AG10803 (cell line): ENCODE results near the gene TMEM37.

ENCODE experiments used
- DNase-seq: peaks from one replicate; pipeline ENCODE4 v3.0.0; 2010; ENCODE audit warnings: low read depth
- H3K4me3 ChIP-seq: 2 replicates; pipeline ENCODE4 v1.5.1; 2011; ENCODE audit warnings: mild to moderate bottlenecking, low read length, control low read depth
- CTCF ChIP-seq: conservative IDR thresholded peaks from 2 replicates; pipeline ENCODE4 v1.5.1; 2011; ENCODE audit warnings: mild to moderate bottlenecking, low read length, control low read depth, inconsistent platforms

Gene TMEM37

GRCh38 chr2:119460076-119460475 lies 28.4 kb downstream of the TMEM37 start:
- H3K4me3 ChIP-seq, result no peak overlapping the region
- no peak for TF ChIP-seq CTCF
- no peak for DNase-seq

GRCh38 chr2:119461811-119462210 lies 30.2 kb downstream of the TMEM37 start:
- no peak overlapping the region for H3K4me3 ChIP-seq
- TF ChIP-seq CTCF, result no peak
- DNase-seq, result no peak

- no peak for TF ChIP-seq CTCF
- DNase-seq, result no peak
- no peak overlapping the region for H3K4me3 ChIP-seq
Measured at GRCh38 chr2:119462574-119462973, 30.9 kb downstream of the TMEM37 start.

GRCh38 chr2:119463136-119463535 lies 31.5 kb downstream of the TMEM37 start:
- TF ChIP-seq CTCF, result no peak
- H3K4me3 ChIP-seq, result no peak overlapping the region
- no peak for DNase-seq

DNA sequence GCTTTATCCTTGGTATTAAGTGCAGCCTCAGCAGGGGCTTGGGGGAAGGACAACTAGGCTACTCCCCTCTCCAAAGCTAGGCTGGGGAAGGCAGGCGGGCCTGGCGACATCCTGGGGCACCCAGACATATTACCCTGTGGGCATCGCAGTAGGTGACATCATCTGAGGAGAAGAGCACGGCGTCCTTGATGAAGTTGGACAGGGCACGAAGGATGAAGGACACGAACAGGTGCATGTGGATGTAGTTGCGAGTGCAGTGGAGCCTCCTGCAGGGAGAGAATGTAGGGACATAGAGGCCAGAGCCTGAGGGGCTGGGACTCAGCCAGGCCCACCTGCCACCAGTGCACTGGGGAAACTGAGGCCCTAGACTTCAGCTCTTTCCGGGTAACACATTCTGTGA lies 32.3 kb downstream of the TMEM37 start:
- DNase-seq, result no peak
- H3K4me3 ChIP-seq, result no peak overlapping the region
- TF ChIP-seq CTCF, result no peak

- H3K4me3 ChIP-seq, result no peak overlapping the region
- no peak for DNase-seq
- no peak for TF ChIP-seq CTCF
Measured at GRCh38 chr2:119464981-119465380, 33.3 kb downstream of the TMEM37 start.

- no peak for TF ChIP-seq CTCF
- no peak for DNase-seq
Measured at GRCh38 chr2:119465687-119466086, 34.0 kb downstream of the TMEM37 start.

More at GRCh38 chr2:119465687-119466086, 34.0 kb downstream of the TMEM37 start:
- H3K4me3 ChIP-seq, result no peak overlapping the region
